ENCODE data around the gene HMGN1.

- TF ChIP-seq EZH2 (IDR thresholded peaks at IDR 0.05; ENCODE audit: borderline replicate concordance, low read length) (no peak), CTCF (IDR thresholded peaks at IDR 0.05; ENCODE audit: low read length) (no peak)
These were observed 10.5 kb upstream of the HMGN1 start for GRCh38 chr21:39359382-39359781.
